RWPE1 (cell line): Measurements from ENCODE around the gene KIF5C.
"Not testable (repeated sequence)": the region's sequence is repeated elsewhere in the genome, so short reads cannot be mapped to it uniquely, and the experiment has no call there.

Source experiments
- CTCF ChIA-PET: fragments of 350-600 bp; sonication (Branson Sonifier 250); formaldehyde crosslinking; extraction: SDS; loops from one replicate; lab custom pipeline; 2021; lab: Yijun Ruan, JAX
- POLR2A ChIA-PET: fragments of 400-600 bp; formaldehyde crosslinking; extraction: SDS; loops from one replicate; lab custom pipeline; 2020; ENCODE audit warnings: antibody characterized with exemption; ENCODE audit not compliant: low non-redundant PET; lab: Yijun Ruan, JAX
- DNase-seq: peaks from one replicate; pipeline ENCODE4 v3.0.0; 2012; ENCODE audit warnings: low spot score
- H3K27ac ChIP-seq: fragments of 450-650 bp; 2 replicates; pipeline ENCODE4 v1.5.1; 2017
- CTCF ChIP-seq: fragments of 450-650 bp; conservative IDR thresholded peaks from 2 replicates; pipeline ENCODE4 v1.5.1; 2017; ENCODE audit warnings: low read depth, mild to moderate bottlenecking

Gene KIF5C

GRCh38 chr2:148979919-148980277 lies 104.9 kb downstream of the KIF5C start:
- ChIA-PET CTCF (no interaction called here), POLR2A (no interaction called here)
- no peak for DNase-seq
- no peak overlapping the region for H3K27ac ChIP-seq
- no peak for TF ChIP-seq CTCF

- CTCF ChIA-PET, result interaction anchor here (0.7 kb wide), 1 partner anchor 369 kb away, joined by 4 read pairs; no protein-coding TSS in a partner anchor
- POLR2A ChIA-PET, DNase-seq, H3K27ac ChIP-seq: not testable (repeated sequence)
These were observed 105.5 kb downstream of the KIF5C start for GRCh38 chr2:148980496-148980895.

DNA sequence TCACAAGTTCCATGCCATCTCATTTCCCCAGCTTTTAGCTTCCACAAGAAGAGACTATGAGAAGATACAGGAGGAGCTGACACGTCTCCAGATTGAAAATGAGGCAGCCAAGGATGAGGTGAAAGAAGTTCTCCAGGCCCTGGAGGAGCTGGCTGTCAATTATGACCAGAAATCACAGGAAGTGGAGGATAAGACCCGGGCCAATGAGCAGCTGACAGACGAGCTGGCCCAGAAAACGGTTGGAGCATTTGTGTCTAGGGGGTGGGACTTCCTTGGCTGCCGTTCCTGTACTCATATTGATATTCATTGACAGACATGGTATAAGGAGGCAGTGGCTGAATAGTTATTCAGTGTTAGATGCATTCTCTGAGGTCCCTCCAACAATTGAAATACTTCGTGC lies 106.3 kb downstream of the KIF5C start:
- no peak for DNase-seq
- ChIA-PET POLR2A (interaction anchor here (0.6 kb wide), 1 partner anchor 336 kb away, joined by 12 read pairs; no protein-coding TSS in a partner anchor), CTCF (no interaction called here)
- no peak overlapping the region for H3K27ac ChIP-seq
- TF ChIP-seq CTCF, result no peak

DNA sequence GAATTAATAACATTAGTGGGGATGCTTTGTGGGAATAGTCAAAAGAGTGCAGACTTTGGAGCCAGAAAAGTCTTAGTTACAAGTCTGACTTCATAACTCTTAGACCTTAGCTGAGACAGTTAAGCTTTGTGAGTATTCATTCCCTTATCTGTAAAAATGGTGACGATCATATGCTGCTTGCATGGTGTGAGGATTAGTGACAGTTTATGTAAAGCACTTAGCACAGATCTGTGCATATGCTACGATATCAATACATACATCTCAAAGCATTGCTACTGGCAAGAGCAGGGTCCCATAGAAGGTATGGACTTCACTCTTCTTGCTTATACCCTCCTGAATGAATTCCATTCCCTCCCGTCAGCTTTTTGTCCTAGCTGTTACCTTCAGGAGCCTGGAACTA lies 106.8 kb downstream of the KIF5C start:
- ChIA-PET CTCF (interaction anchor here (0.6 kb wide), 1 partner anchor 30 kb away, joined by 3 read pairs; no protein-coding TSS in a partner anchor), POLR2A (interaction anchor here (0.6 kb wide), 1 partner anchor 337 kb away, joined by 12 read pairs; no protein-coding TSS in a partner anchor)
- TF ChIP-seq CTCF, result no peak

DNA sequence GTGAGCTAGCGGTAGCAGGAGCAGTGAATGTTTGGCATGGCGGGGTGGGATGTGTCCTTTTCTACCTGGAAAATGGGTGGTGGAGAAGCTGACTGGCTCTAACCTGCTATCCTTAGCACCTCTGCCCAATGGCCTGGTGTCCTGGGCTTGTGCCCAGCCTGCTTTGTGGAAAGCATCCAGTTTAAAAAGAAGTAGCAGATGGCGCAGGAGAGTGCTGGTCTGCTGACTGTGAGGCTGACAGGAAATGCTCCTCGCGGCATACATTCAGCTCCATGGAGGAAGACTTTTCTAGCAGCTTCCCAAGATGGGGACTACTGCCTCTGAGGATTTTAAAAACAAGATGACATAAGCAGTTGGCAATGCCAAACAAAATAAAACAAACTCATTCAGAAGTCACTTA lies 107.3 kb downstream of the KIF5C start:
- ChIA-PET CTCF (interaction anchor here (0.6 to 1.1 kb wide), 3 partner anchors 31 to 343 kb away, joined by 3 to 4 read pairs (median 3); no protein-coding TSS in a partner anchor), POLR2A (no interaction called here)
- no peak for TF ChIP-seq CTCF
- no peak overlapping the region for H3K27ac ChIP-seq
- no peak for DNase-seq

More for the DNA sequence above, 106.8 kb downstream of the KIF5C start:
- no peak for DNase-seq
- no peak overlapping the region for H3K27ac ChIP-seq

DNA sequence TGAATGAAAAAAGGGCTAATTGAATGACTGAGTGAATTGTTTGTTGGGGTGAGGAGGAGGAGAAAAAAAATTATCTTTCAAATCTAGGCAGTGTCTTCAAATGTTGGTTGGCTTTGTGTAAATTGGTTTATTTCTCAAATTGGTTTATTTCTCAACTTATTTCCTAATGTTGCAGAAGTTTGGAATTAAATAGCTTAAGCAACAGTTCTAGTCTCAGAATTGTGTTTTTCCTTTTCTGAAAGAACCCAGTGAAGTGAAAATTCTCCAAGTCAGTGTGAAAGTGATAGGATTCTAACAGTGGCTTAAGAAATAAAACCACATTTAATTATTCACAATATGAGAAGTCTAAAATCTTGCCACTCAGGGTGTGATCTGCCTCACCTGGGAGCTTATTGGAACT lies 108.9 kb downstream of the KIF5C start:
- ChIA-PET CTCF (no interaction called here), POLR2A (no interaction called here)
- DNase-seq, result no peak
- no peak overlapping the region for H3K27ac ChIP-seq
- no peak for TF ChIP-seq CTCF

DNA sequence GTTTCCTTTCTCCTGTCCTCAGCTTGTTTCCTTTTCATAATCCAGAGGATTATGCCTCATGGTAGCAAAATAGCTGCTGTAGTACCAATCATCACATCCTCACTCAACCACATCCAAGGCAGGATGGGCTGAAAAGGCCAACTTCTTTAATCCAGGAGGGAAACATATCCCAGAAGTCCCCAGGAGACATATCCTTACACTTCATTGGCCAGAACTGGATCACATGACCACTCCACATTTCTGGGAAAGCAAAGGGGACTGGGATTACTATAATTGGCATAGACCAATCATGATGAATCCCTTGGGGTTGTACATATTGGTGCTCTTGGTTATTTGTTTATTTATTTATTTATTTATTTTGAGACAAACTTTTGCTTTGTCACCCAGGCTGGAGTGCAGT lies 109.4 kb downstream of the KIF5C start:
- POLR2A ChIA-PET, result no interaction called here
- DNase-seq, result no peak
- TF ChIP-seq CTCF, result no peak
- CTCF ChIA-PET, result no interaction called here
- no peak overlapping the region for H3K27ac ChIP-seq
